ENCODE data around the gene C9orf85.

Gene C9orf85

DNA sequence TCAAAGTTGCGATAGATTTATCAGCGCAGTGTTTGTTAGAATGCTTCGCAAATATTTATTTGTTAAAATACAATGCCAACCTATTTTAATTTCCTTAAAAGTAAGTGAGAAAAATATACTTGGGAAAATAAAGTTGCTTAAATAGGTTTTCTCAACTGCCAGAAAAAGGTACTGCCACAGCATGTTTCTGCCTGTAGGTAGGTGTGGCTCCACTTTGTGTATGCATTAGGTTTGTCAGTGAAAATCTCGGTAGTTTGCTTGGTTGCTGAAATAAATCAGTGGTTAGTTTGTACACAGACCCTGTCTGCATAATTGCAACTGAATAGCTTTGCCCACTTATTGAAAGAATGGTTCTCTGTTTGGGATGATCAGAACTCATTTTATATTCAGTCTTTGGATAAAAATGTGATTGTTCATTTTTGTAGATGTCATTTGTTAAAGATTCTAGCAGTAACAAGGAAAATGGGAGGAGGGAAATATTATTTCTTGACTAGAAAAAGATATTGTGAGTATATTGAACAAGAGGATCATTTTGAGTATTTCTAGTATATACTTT, 25.7 kb downstream of the C9orf85 start:
- no peak overlapping the region for H3K4me3 ChIP-seq (ENCODE audit: low read depth, low read length)
- H3K79me2 ChIP-seq, result no peaks in the 10 kb centered on the region
- no peak overlapping the region for H2AFZ ChIP-seq
- H3K27me3 ChIP-seq (ENCODE audit: control insufficient read depth, insufficient read depth, low read length), result no peaks in the 10 kb centered on the region
- no peaks in the 10 kb centered on the region for H3K4me1 ChIP-seq
- no peaks in the 10 kb centered on the region for H3K9me3 ChIP-seq (ENCODE audit: control insufficient read depth, low read length)
- H3K9ac ChIP-seq, result no peak overlapping the region
- H3K27ac ChIP-seq, result no peak overlapping the region
- H3K4me2 ChIP-seq (ENCODE audit: low read length), result no peak overlapping the region
- no peaks in the 10 kb centered on the region for H3K36me3 ChIP-seq (ENCODE audit: control insufficient read depth, insufficient read depth, low read length)
- TF ChIP-seq CTCF (IDR thresholded peaks at IDR 0.05), result no peak

GRCh38 chr9:71937898-71938297, 26.5 kb downstream of the C9orf85 start:
- H3K79me2 ChIP-seq, result no peaks in the 10 kb centered on the region
- TF ChIP-seq CTCF (IDR thresholded peaks at IDR 0.05), result no peak
- no peak overlapping the region for H3K27ac ChIP-seq
- H2AFZ ChIP-seq, result no peak overlapping the region
- H3K9ac ChIP-seq, result no peak overlapping the region
- no peak overlapping the region for H3K4me2 ChIP-seq (ENCODE audit: low read length)
- H3K36me3 ChIP-seq (ENCODE audit: control insufficient read depth, insufficient read depth, low read length), result no peaks in the 10 kb centered on the region
- no peaks in the 10 kb centered on the region for H3K9me3 ChIP-seq (ENCODE audit: control insufficient read depth, low read length)
- H3K4me3 ChIP-seq (ENCODE audit: low read depth, low read length), result no peak overlapping the region
- no peaks in the 10 kb centered on the region for H3K4me1 ChIP-seq
- no peaks in the 10 kb centered on the region for H3K27me3 ChIP-seq (ENCODE audit: control insufficient read depth, insufficient read depth, low read length)

- Histone ChIP-seq H3K9me3 (ENCODE audit: control insufficient read depth, low read length) (no peaks in the 10 kb centered on the region), H3K27ac (no peak overlapping the region), H3K4me2 (ENCODE audit: low read length) (no peak overlapping the region), H3K36me3 (ENCODE audit: control insufficient read depth, insufficient read depth, low read length) (no peaks in the 10 kb centered on the region), H3K79me2 (no peaks in the 10 kb centered on the region), H3K27me3 (ENCODE audit: control insufficient read depth, insufficient read depth, low read length) (no peaks in the 10 kb centered on the region), H3K4me3 (ENCODE audit: low read depth, low read length) (no peak overlapping the region), H3K4me1 (no peaks in the 10 kb centered on the region), H2AFZ (no peak overlapping the region), H3K9ac (no peak overlapping the region)
- TF ChIP-seq CTCF (IDR thresholded peaks at IDR 0.05), result no peak
Observed at GRCh38 chr9:71941060-71941568, 29.7 kb downstream of the C9orf85 start.

DNA sequence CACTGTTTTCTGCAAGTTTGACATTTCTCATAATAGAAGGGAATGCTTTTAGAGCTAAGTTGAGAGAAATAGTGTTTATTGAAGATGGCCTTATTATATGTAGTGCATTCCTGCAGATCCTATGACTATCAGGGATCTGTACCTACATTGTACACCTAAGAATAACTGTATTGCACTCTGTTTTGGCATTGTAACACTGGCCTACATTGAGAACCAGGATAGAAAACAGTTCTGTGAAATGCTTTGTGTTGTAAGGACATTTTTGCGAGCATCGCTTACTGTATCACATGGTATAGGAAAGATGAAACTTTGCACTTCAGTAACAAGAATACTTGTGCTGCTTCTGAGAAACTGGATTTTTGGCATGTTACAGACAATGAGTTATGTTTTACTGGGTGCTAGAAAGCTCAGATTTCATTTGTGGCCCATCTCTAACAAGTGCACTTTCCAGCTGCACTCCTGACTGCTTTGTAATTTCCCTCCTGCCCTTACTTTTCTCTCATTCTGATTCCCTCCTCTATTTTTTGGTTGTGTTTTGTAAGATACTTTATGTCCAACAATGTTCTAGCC, 30.6 kb downstream of the C9orf85 start:
- Histone ChIP-seq H2AFZ (no peak overlapping the region), H3K4me2 (ENCODE audit: low read length) (no peak overlapping the region), H3K79me2 (no peaks in the 10 kb centered on the region), H3K4me3 (ENCODE audit: low read depth, low read length) (no peak overlapping the region), H3K9me3 (ENCODE audit: control insufficient read depth, low read length) (no peaks in the 10 kb centered on the region), H3K27ac (no peak overlapping the region), H3K9ac (no peak overlapping the region), H3K36me3 (ENCODE audit: control insufficient read depth, insufficient read depth, low read length) (no peaks in the 10 kb centered on the region), H3K27me3 (ENCODE audit: control insufficient read depth, insufficient read depth, low read length) (no peaks in the 10 kb centered on the region), H3K4me1 (no peaks in the 10 kb centered on the region)
- no peak for TF ChIP-seq CTCF (IDR thresholded peaks at IDR 0.05)

All from parathyroid adenoma (tissue), 2 donors.